Measurements from ENCODE around the gene BTBD17. TPM values are rescaled to one million over a fixed set of nuclear protein-coding genes. Genes with fewer than 3 reads are reported as not detected.

Gene BTBD17
- total RNA-seq, 1 donor from 2014 or later = not detected

- no peak for DNase-seq (ENCODE audit: low read depth)
- TF ChIP-seq, protein P1, sequence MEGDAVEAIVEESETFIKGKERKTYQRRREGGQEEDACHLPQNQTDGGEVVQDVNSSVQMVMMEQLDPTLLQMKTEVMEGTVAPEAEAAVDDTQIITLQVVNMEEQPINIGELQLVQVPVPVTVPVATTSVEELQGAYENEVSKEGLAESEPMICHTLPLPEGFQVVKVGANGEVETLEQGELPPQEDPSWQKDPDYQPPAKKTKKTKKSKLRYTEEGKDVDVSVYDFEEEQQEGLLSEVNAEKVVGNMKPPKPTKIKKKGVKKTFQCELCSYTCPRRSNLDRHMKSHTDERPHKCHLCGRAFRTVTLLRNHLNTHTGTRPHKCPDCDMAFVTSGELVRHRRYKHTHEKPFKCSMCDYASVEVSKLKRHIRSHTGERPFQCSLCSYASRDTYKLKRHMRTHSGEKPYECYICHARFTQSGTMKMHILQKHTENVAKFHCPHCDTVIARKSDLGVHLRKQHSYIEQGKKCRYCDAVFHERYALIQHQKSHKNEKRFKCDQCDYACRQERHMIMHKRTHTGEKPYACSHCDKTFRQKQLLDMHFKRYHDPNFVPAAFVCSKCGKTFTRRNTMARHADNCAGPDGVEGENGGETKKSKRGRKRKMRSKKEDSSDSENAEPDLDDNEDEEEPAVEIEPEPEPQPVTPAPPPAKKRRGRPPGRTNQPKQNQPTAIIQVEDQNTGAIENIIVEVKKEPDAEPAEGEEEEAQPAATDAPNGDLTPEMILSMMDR (conservative IDR thresholded peaks at IDR 0.05; ENCODE audit: low read depth, low read length) = no peak
- H3K4me3 ChIP-seq (ENCODE audit: low read depth, low read length) = no peak overlapping the region
Measured at GRCh38 chr17:74318391-74318790, 43.3 kb downstream of the BTBD17 start.

- TF ChIP-seq, protein P1 (conservative IDR thresholded peaks at IDR 0.05; ENCODE audit: low read depth, low read length) = no peak
- H3K4me3 ChIP-seq (ENCODE audit: low read depth, low read length) = no peak overlapping the region
- no peak for DNase-seq (ENCODE audit: low read depth)
Measured at GRCh38 chr17:74317071-74317470, 44.6 kb downstream of the BTBD17 start.

DNA sequence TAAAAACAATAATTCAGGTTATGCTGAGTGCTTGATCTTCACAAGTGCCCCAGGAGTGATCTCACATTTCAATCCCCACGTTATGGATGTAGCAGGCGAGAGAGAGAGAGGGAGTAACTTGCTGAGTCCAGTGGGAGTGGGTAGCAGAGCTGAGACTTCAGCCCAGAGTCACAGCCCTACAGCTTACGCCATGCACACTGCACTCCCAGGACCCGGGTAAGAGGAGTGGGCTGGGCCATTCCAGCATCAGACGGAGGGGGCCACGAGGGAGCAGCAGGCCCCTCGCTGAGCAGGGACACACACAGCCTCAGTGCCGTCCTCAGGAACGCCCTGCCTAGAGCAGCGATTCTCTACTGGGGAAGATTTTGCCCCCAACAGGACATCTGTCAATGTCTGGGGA is 45.4 kb downstream of the BTBD17 start:
- TF ChIP-seq, protein P1 (conservative IDR thresholded peaks at IDR 0.05; ENCODE audit: low read depth, low read length) = no peak
- H3K4me3 ChIP-seq (ENCODE audit: low read depth, low read length) = no peak overlapping the region
- DNase-seq (ENCODE audit: low read depth) = no peak

- H3K4me3 ChIP-seq (ENCODE audit: low read depth, low read length) = no peak overlapping the region
- TF ChIP-seq, protein P1 (conservative IDR thresholded peaks at IDR 0.05; ENCODE audit: low read depth, low read length) = no peak
- DNase-seq (ENCODE audit: low read depth) = no peak
Measured at GRCh38 chr17:74314877-74315276, 46.8 kb downstream of the BTBD17 start.

DNA sequence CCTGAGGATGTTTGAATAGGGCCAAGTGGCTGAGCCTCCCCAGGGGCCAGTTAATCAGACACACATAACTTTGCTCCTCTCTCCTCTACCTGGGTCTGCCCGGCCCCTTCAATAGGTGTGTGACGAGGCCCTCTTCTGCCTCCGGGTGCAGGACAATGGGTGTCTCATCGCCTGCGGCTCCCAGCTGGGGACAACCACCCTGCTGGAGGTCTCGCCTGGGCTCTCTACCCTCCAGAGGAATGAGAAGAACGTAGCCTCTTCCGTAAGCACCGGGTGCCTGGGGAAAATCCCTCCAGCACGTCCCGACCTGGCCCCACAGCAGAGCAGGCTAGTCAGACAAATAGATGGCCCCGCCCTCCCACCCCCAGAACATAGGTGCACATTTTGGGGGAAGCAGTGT is 51.8 kb downstream of the BTBD17 start:
- TF ChIP-seq, protein P1 (conservative IDR thresholded peaks at IDR 0.05; ENCODE audit: low read depth, low read length) = no peak
- DNase-seq (ENCODE audit: low read depth) = no peak

DNA sequence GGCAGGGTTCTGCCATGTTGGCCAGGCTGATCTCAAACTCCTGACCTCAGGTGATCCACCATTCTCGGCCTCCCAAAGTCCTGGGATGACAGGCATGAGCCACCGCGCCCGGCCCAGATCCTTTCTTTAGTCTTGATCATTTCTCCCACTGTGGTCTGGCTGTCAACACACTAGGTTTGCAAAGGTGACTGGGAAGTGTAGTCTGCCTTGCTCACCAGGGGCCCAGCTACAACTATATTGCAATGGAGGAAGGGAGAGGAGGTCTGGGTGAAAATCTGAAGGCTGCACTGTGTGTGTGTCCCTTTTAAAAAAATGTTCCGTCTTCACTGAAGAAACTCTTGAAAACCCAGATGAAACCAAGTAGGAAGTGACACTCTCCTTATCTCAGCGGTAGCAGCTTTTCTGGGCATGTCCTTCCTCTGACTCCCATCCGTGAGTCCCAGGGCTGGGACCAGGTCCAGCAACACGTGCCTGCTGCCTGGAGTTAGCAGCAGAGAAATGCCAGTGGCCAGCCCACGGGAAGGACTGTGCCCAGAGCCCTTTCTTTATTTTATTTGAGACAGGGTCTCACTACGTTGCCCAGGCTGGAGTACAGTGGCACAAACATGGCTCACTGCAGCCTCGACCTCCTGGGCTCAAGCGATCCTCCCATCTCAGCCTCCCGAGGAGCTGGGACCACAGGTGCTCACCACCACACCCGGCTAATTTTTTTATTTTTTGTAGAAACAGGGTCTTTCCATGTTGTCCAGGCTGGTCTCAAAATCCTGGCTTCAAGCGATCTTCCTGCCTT is 53.5 kb downstream of the BTBD17 start:
- TF ChIP-seq, protein P1 (conservative IDR thresholded peaks at IDR 0.05; ENCODE audit: low read depth, low read length) = no peak
- no peak for DNase-seq (ENCODE audit: low read depth)
- no peak overlapping the region for H3K4me3 ChIP-seq (ENCODE audit: low read depth, low read length)

More for the DNA sequence above, 51.8 kb downstream of the BTBD17 start:
- no peak overlapping the region for H3K4me3 ChIP-seq (ENCODE audit: low read depth, low read length)

Other genes with a start within 250 kb of the BTBD17 start
- gene RPL38, start 158.2 kb downstream of the BTBD17 start, total RNA-seq = 617 and 721 TPM in 2 replicates
- gene TTYH2, start 148.3 kb downstream of the BTBD17 start, total RNA-seq = 0.29 and 1.2 TPM in 2 replicates
- gene DNAI2, start 87.6 kb downstream of the BTBD17 start, total RNA-seq = not detected in 2 replicates
- not detected in 2 replicates for gene KIF19, start 35.6 kb downstream of the BTBD17 start, total RNA-seq
- not detected in 2 replicates for gene GPR142, start 5.6 kb upstream of the BTBD17 start, total RNA-seq
- 48.3 and 61.7 TPM in 2 replicates for gene GPRC5C, start 70.2 kb upstream of the BTBD17 start, total RNA-seq
- gene CD300A, start 104.8 kb upstream of the BTBD17 start, total RNA-seq = not detected in 2 replicates
- not detected in 2 replicates for gene CD300LB, start 169.6 kb upstream of the BTBD17 start, total RNA-seq
- gene CD300C, start 184.2 kb upstream of the BTBD17 start, total RNA-seq = 0.06 TPM in 1 of 2 replicates, not detected in the other
- not detected in 2 replicates for gene CD300H, start 205.6 kb upstream of the BTBD17 start, total RNA-seq
- gene CD300LD, start 230.4 kb upstream of the BTBD17 start, total RNA-seq = not detected in 2 replicates